OCI-LY7 (cell line): ENCODE results near the gene RANGRF. TPM values are rescaled to one million over a fixed set of nuclear protein-coding genes. Genes with fewer than 3 reads are reported as not detected.
"Not testable (repeated sequence)": the region's sequence is repeated elsewhere in the genome, so short reads cannot be mapped to it uniquely, and the experiment has no call there.

Experiments used
- BruUV-seq: library from RNA; stranded (reverse); fragments of 400-500 nt; replicated peaks from 2 replicates; lab custom pipeline; 2021; lab: Mats Ljungman, UMichigan
- CTCF ChIA-PET: fragments of 300-600 bp; sonication (Branson Sonifier 250); formaldehyde crosslinking; loops from one replicate; lab custom pipeline; 2022; ENCODE audit warnings: antibody characterized with exemption; ENCODE audit not compliant: unreplicated experiment; lab: Charles Lee
- POLR2A ChIA-PET: fragments of 300-600 bp; sonication (Branson Sonifier 250); formaldehyde crosslinking; loops from one replicate; lab custom pipeline; 2022; ENCODE audit warnings: antibody characterized with exemption; lab: Charles Lee
- DNase-seq: peaks from one replicate; pipeline ENCODE4 v3.0.0-alpha.2; 2015; ENCODE audit warnings: low spot score
- H2AFZ ChIP-seq: fragments of 200-600 bp; sonication (generic), shearing (Covaris generic); 2 replicates; pipeline ENCODE4 v1.6.1; 2014; ENCODE audit warnings: mild to moderate bottlenecking, antibody characterized with exemption, low read length, moderate library complexity
- H3K27ac ChIP-seq: fragments of 200-600 bp; sonication (generic); 2 replicates; pipeline ENCODE4 v1.5.1; 2014; ENCODE audit warnings: mixed run types, low read depth, mild to moderate bottlenecking, moderate library complexity, low read length, inconsistent platforms; ENCODE audit not compliant: poor library complexity, severe bottlenecking
- H3K36me3 ChIP-seq: fragments of 200-600 bp; sonication (generic); 2 replicates; pipeline ENCODE4 v1.6.1; 2014; ENCODE audit warnings: mild to moderate bottlenecking, antibody characterized with exemption, low read length, moderate library complexity, mixed read lengths; ENCODE audit not compliant: insufficient read depth
- H3K4me1 ChIP-seq: fragments of 200-600 bp; sonication (generic); 2 replicates; pipeline ENCODE4 v1.5.1; 2014; ENCODE audit warnings: mild to moderate bottlenecking, low read length; ENCODE audit not compliant: insufficient read depth, poor library complexity, severe bottlenecking
- H3K4me2 ChIP-seq: fragments of 200-600 bp; sonication (generic); 2 replicates; pipeline ENCODE4 v1.6.1; 2014; ENCODE audit warnings: mild to moderate bottlenecking, low read length
- H3K4me3 ChIP-seq: fragments of 200-600 bp; sonication (generic); 2 replicates; pipeline ENCODE4 v1.5.1; 2014; ENCODE audit warnings: mild to moderate bottlenecking, low read depth, low read length; ENCODE audit not compliant: poor library complexity, severe bottlenecking
- H3K79me2 ChIP-seq: fragments of 200-600 bp; sonication (generic); 2 replicates; pipeline ENCODE4 v1.6.1; 2016; ENCODE audit warnings: low read depth, mild to moderate bottlenecking, low read length, moderate library complexity, mixed read lengths; ENCODE audit not compliant: insufficient read depth
- H3K9me2 ChIP-seq: fragments of 200-600 bp; sonication (generic); 2 replicates; pipeline ENCODE4 v1.6.1; 2016; ENCODE audit warnings: mild to moderate bottlenecking, low read length, mixed read lengths; ENCODE audit not compliant: insufficient read depth
- H3K9me3 ChIP-seq: fragments of 200-600 bp; sonication (generic); 2 replicates; pipeline ENCODE4 v1.6.1; 2014; ENCODE audit warnings: mild to moderate bottlenecking, mixed run types, low read length, mixed read lengths
- H4K20me1 ChIP-seq: fragments of 200-600 bp; sonication (generic); 2 replicates; pipeline ENCODE4 v1.6.1; 2014; ENCODE audit warnings: mild to moderate bottlenecking, antibody characterized with exemption, low read length, moderate library complexity, mixed read lengths; ENCODE audit not compliant: insufficient read depth
- EZH2phosphoT487 ChIP-seq: fragments of 200-600 bp; sonication (generic); IDR thresholded peaks from 2 replicates; pipeline ENCODE4 v1.6.1; 2018; ENCODE audit warnings: low read depth, borderline replicate concordance, mild to moderate bottlenecking, mixed run types, antibody characterized with exemption, low read length, moderate library complexity, mixed read lengths
- intact Hi-C: fragments of 100-400 bp; cut with micrococcal nuclease; formaldehyde crosslinking; loops from one replicate; pipeline ENCODE4 v1.10.0; 2022; ENCODE audit not compliant: unreplicated experiment
- total RNA-seq, 2 experiments: library from RNA; depleted of rRNA in 1 of 2; stranded (reverse); fragments of >200 nt in 1 of 2; shearing (Covaris generic) in 1 of 2; gene quantifications; 2 replicates each; pipeline ENCODE4 v1.2.3, GENCODE V29; 2014 to 2022
- TF ChIP-seq, protein P1 (sequence below): fragments of 200-600 bp; sonication (generic); conservative IDR thresholded peaks from 2 replicates; pipeline ENCODE4 v1.5.1; 2014; ENCODE audit warnings: mild to moderate bottlenecking, antibody characterized with exemption, low read length, moderate library complexity, mixed read lengths

Gene RANGRF
- total RNA-seq, 2 experiments from 2014 or later: 32.2 to 43.3 TPM

DNA sequence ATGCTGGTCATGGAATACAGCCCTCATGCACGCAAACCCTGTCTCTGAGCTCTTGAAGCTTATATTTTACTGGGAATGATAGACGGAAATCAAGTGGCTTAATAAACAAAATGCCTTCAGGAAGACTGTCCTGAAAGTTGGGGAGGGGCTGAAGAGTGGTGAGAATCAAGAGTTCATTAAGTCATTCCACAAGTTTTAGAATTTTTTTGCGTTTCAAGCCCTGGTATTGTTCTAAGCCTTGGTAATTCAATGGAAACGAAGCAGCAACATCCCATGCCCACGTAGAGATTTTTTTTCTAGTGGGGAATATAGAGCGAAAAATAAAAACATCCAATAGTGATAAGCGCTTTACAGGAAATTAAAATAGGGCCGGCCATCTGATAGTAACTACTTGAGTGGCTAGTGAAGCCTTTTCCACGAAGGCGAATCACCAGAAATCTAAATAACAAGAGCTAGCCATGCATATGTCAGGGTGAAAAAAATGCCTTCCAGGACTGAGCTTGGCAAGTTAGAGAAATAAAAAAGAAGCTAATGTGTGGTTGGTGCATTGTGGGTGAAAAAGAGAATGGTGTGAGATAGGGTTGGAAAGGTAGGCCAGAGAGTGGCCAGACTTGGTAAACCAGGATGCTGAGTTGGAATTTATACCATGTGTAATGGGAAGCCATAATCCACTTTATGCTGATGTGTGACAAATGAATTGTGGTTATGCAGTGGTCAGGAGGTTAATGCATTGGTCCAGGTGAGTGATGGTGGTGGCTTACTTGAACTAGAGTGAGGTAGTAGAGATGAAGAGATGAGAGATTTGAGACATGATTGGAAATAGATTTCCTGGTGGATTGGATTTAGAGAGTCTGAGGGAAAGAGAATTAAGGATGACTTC is 38.6 kb upstream of the RANGRF start:
- POLR2A ChIA-PET: interaction anchor here (0.6 to 1.7 kb wide), 12 partner anchors 10 to 373 kb away, joined by 3 to 7 read pairs (median 4); partner anchors contain the start of genes RANGRF and SLC25A35
- peaks cover 32% of the 10 kb centered on the region for H3K4me1 ChIP-seq
- TF ChIP-seq, protein P1, sequence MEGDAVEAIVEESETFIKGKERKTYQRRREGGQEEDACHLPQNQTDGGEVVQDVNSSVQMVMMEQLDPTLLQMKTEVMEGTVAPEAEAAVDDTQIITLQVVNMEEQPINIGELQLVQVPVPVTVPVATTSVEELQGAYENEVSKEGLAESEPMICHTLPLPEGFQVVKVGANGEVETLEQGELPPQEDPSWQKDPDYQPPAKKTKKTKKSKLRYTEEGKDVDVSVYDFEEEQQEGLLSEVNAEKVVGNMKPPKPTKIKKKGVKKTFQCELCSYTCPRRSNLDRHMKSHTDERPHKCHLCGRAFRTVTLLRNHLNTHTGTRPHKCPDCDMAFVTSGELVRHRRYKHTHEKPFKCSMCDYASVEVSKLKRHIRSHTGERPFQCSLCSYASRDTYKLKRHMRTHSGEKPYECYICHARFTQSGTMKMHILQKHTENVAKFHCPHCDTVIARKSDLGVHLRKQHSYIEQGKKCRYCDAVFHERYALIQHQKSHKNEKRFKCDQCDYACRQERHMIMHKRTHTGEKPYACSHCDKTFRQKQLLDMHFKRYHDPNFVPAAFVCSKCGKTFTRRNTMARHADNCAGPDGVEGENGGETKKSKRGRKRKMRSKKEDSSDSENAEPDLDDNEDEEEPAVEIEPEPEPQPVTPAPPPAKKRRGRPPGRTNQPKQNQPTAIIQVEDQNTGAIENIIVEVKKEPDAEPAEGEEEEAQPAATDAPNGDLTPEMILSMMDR: no peak
- no peak for TF ChIP-seq EZH2phosphoT487
- no peak for DNase-seq
- H3K36me3 ChIP-seq: peaks cover 37% of the 10 kb centered on the region
- BruUV-seq: TSS peak; percentile 80
- peak overlapping the region; percentile 99 for H3K27ac ChIP-seq
- CTCF ChIA-PET: no interaction called here
- H3K9me3 ChIP-seq: no peaks in the 10 kb centered on the region
- peak overlapping the region; percentile 58; the same call in 1 of the 2 replicates for H2AFZ ChIP-seq
- H3K4me3 ChIP-seq: peak overlapping the region; percentile 87
- H3K9me2 ChIP-seq: no peaks in the 10 kb centered on the region
- peaks cover 57% of the 10 kb centered on the region for H3K79me2 ChIP-seq
- intact Hi-C loops: loop anchor here (2.0 to 5.0 kb wide), 3 partner anchors 38 to 132 kb away; partner anchors contain the start of genes AURKB and RPL26
- no peaks in the 10 kb centered on the region for H4K20me1 ChIP-seq
- peak overlapping the region; percentile 89 for H3K4me2 ChIP-seq

DNA sequence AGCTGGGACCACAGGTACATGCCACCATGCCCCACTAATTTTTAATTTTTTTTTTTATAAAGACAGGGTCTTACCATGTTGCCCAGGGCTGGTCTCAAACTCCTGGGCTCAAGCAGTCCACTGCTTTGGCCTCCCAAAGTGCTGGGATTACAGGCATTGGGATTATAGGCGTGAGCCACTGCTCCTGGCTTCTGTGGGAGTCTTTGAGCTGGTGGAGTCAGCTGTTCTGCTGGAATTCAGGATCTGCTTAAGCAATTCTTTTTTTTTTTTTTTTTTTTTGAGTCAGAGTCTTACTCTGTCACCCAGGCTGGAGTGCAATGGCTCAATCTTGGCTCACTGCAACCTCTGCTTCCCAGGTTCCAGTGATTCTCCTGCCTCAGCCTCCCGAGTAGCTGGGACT is 37.1 kb upstream of the RANGRF start:
- Histone ChIP-seq H3K79me2 (peaks cover 43% of the 10 kb centered on the region), H3K36me3 (peaks cover 44% of the 10 kb centered on the region), H3K4me1 (peaks cover 17% of the 10 kb centered on the region)
- BruUV-seq, H2AFZ ChIP-seq, intact Hi-C loops, DNase-seq, H3K4me2 ChIP-seq, H3K4me3 ChIP-seq, H3K9me2 ChIP-seq, H4K20me1 ChIP-seq, H3K27ac ChIP-seq, H3K9me3 ChIP-seq: not testable (repeated sequence)
- ChIA-PET CTCF (interaction anchor here (0.5 kb wide), 1 partner anchor 32 kb away, joined by 3 read pairs; no protein-coding TSS in a partner anchor), POLR2A (interaction anchor here (1.0 kb wide), 1 partner anchor 37 kb away, joined by 4 read pairs; the partner anchor contains the start of gene RANGRF)

DNA sequence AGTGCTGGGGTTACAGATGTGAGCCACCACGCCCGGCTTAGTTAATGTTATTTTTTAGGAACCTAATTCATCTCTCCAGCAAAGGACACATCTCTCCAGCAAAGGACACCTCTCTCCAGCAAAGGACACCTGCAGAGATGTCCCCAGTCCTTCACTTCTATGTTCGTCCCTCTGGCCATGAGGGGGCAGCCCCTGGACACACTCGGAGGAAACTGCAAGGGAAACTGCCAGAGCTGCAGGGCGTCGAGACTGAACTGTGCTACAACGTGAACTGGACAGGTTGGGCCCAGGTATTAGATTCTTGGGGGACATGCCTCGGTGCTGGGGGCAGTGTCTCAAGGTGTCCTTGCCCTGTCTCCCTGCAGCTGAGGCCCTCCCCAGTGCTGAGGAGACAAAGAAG is 34.7 kb upstream of the RANGRF start:
- Histone ChIP-seq H3K4me2 (no peak overlapping the region), H3K4me1 (peaks cover 10% of the 10 kb centered on the region), H3K27ac (no peak overlapping the region), H4K20me1 (no peaks in the 10 kb centered on the region), H3K79me2 (peaks cover 43% of the 10 kb centered on the region), H3K9me2 (no peaks in the 10 kb centered on the region), H3K9me3 (no peaks in the 10 kb centered on the region), H3K36me3 (peaks cover 65% of the 10 kb centered on the region), H2AFZ (no peak overlapping the region), H3K4me3 (no peak overlapping the region)
- no TSS peak for BruUV-seq
- ChIA-PET CTCF (no interaction called here), POLR2A (no interaction called here)
- TF ChIP-seq EZH2phosphoT487: no peak
- TF ChIP-seq, protein P1: peak; percentile 55
- intact Hi-C loops: no loop called here
- DNase-seq: peak; percentile 18
